ENCODE data around the gene HBQ1.

DNA sequence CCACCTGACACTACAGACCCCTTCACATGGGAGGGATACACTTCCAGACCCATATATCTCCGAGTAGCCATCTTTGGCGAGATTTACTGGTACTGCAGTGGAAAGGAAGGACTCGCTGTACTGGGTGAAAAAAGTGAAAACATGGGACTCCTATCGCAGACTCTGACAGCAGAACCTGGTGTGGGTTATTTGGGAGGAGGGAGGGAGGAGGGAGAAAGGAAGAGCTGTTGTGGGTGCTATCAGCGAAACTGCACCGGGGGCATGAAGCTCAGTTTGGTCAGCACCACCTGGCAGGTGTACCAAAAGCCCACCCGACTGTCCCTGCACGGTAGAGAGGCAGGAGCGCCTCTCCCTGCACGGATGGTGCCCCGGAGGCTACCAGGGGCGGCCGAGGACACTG lies 5.0 kb downstream of the HBQ1 start:
- TF ChIP-seq, protein P1, sequence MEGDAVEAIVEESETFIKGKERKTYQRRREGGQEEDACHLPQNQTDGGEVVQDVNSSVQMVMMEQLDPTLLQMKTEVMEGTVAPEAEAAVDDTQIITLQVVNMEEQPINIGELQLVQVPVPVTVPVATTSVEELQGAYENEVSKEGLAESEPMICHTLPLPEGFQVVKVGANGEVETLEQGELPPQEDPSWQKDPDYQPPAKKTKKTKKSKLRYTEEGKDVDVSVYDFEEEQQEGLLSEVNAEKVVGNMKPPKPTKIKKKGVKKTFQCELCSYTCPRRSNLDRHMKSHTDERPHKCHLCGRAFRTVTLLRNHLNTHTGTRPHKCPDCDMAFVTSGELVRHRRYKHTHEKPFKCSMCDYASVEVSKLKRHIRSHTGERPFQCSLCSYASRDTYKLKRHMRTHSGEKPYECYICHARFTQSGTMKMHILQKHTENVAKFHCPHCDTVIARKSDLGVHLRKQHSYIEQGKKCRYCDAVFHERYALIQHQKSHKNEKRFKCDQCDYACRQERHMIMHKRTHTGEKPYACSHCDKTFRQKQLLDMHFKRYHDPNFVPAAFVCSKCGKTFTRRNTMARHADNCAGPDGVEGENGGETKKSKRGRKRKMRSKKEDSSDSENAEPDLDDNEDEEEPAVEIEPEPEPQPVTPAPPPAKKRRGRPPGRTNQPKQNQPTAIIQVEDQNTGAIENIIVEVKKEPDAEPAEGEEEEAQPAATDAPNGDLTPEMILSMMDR (IDR thresholded peaks at IDR 0.05; ENCODE audit: low read depth, low read length, poor library complexity, severe bottlenecking) = no peak
- TF ChIP-seq EZH2phosphoT487 (IDR thresholded peaks at IDR 0.05; ENCODE audit: borderline replicate concordance, low read length) = no peak

Data from DOHH2 (cell line).